T-helper 17 cell (primary cell): ENCODE measurements around the gene WASL. TPM values are rescaled to one million over a fixed set of nuclear protein-coding genes. Genes with fewer than 3 reads are reported as not detected.
"Not testable (repeated sequence)": the region's sequence is repeated elsewhere in the genome, so short reads cannot be mapped to it uniquely, and the experiment has no call there.

Experiments
- ATAC-seq: fragments of 150-1000 bp; cut with Tn5 transposase; 2 replicates; pipeline ENCODE4 v1.10.0; 2021; ENCODE audit warnings: mild to moderate bottlenecking, moderate library complexity
- DNase-seq, 3 donors: peaks; one replicate each; pipeline versions ENCODE4 v3.0.0 to v3.0.0-alpha.2; 2020 to 2021
- H3K9me3 ChIP-seq: one replicate; pipeline ENCODE4 v1.7.0; 2013; ENCODE audit warnings: low read length, mild to moderate bottlenecking; ENCODE audit not compliant: control insufficient read depth, poor library complexity, severe bottlenecking
- H3K27ac Mint-ChIP-seq: one replicate; pipeline ENCODE4 v1.8.0; 2022; ENCODE audit warnings: mild to moderate bottlenecking, moderate library complexity, mixed read lengths
- H3K27me3 Mint-ChIP-seq: one replicate; pipeline ENCODE4 v1.8.0; 2022; ENCODE audit warnings: mixed read lengths
- H3K36me3 Mint-ChIP-seq: one replicate; pipeline ENCODE4 v1.8.0; 2022; ENCODE audit warnings: low read depth, mixed read lengths
- H3K4me1 Mint-ChIP-seq: one replicate; pipeline ENCODE4 v1.8.0; 2022; ENCODE audit warnings: mild to moderate bottlenecking, mixed read lengths
- H3K4me3 Mint-ChIP-seq: one replicate; pipeline ENCODE4 v1.8.0; 2022; ENCODE audit warnings: mild to moderate bottlenecking, moderate library complexity, mixed read lengths
- total RNA-seq, 4 donors: library from RNA in 2 of 4; stranded (reverse) in 2 of 4; gene quantifications; one replicate each; pipeline ENCODE4 v1.2.3 and lab custom pipeline; 2022 to 2026

Gene WASL
- total RNA-seq, 2 donors from 2014 or later: 9.5 to 10.0 TPM

GRCh38 chr7:123738356-123738755 is 10.4 kb downstream of the WASL start:
- ATAC-seq: no peak
- H3K27me3 Mint-ChIP-seq: no peaks in the 10 kb centered on the region

GRCh38 chr7:123737168-123737674 is 11.6 kb downstream of the WASL start:
- H3K36me3 Mint-ChIP-seq, DNase-seq, H3K27ac Mint-ChIP-seq, H3K9me3 ChIP-seq, H3K27me3 Mint-ChIP-seq, ATAC-seq, H3K4me3 Mint-ChIP-seq: not testable (repeated sequence)
- peaks cover 21% of the 10 kb centered on the region for H3K4me1 Mint-ChIP-seq

More at GRCh38 chr7:123738356-123738755, 10.4 kb downstream of the WASL start:
- peaks cover 27% of the 10 kb centered on the region for H3K4me1 Mint-ChIP-seq
- H3K36me3 Mint-ChIP-seq: peaks cover 3% of the 10 kb centered on the region
- DNase-seq: no peak
- no peak overlapping the region for H3K27ac Mint-ChIP-seq
- H3K4me3 Mint-ChIP-seq: no peak overlapping the region
- no peaks in the 10 kb centered on the region for H3K9me3 ChIP-seq

- H3K36me3 Mint-ChIP-seq: peaks cover 3% of the 10 kb centered on the region
- H3K27ac Mint-ChIP-seq: no peak overlapping the region
- no peaks in the 10 kb centered on the region for H3K9me3 ChIP-seq
- peaks cover 23% of the 10 kb centered on the region for H3K4me1 Mint-ChIP-seq
- DNase-seq: no peak
- H3K4me3 Mint-ChIP-seq: no peak overlapping the region
- H3K27me3 Mint-ChIP-seq: no peaks in the 10 kb centered on the region
- ATAC-seq: no peak
Observed at GRCh38 chr7:123735539-123735938, 13.3 kb downstream of the WASL start.

GRCh38 chr7:123734498-123734897 is 14.3 kb downstream of the WASL start:
- no peaks in the 10 kb centered on the region for H3K27me3 Mint-ChIP-seq
- ATAC-seq: no peak
- H3K9me3 ChIP-seq: no peaks in the 10 kb centered on the region
- H3K27ac Mint-ChIP-seq: no peak overlapping the region
- peaks cover 23% of the 10 kb centered on the region for H3K4me1 Mint-ChIP-seq
- peaks cover 3% of the 10 kb centered on the region for H3K36me3 Mint-ChIP-seq
- H3K4me3 Mint-ChIP-seq: no peak overlapping the region
- no peak for DNase-seq

- no peak overlapping the region for H3K4me3 Mint-ChIP-seq
- DNase-seq (no peak), ATAC-seq (no peak)
- no peaks in the 10 kb centered on the region for H3K27me3 Mint-ChIP-seq
- no peak overlapping the region for H3K27ac Mint-ChIP-seq
- H3K9me3 ChIP-seq: no peaks in the 10 kb centered on the region
- H3K4me1 Mint-ChIP-seq: peaks cover 25% of the 10 kb centered on the region
- no peaks in the 10 kb centered on the region for H3K36me3 Mint-ChIP-seq
Observed at GRCh38 chr7:123732413-123733091, 16.3 kb downstream of the WASL start.

GRCh38 chr7:123729218-123729578 is 19.6 kb downstream of the WASL start:
- DNase-seq: no peak
- H3K4me1 Mint-ChIP-seq: peaks cover 30% of the 10 kb centered on the region
- no peak overlapping the region for H3K27ac Mint-ChIP-seq
- peaks cover 2% of the 10 kb centered on the region for H3K36me3 Mint-ChIP-seq
- H3K4me3 Mint-ChIP-seq: no peak overlapping the region
- no peak for ATAC-seq
- H3K9me3 ChIP-seq: no peaks in the 10 kb centered on the region
- H3K27me3 Mint-ChIP-seq: no peaks in the 10 kb centered on the region

- Mint-ChIP-seq H3K27me3 (no peaks in the 10 kb centered on the region), H3K4me3 (no peak overlapping the region), H3K36me3 (peaks cover 2% of the 10 kb centered on the region), H3K4me1 (peaks cover 21% of the 10 kb centered on the region), H3K27ac (peak overlapping the region; percentile 19)
- no peak for DNase-seq
- H3K9me3 ChIP-seq: no peaks in the 10 kb centered on the region
- no peak for ATAC-seq
Observed at GRCh38 chr7:123727071-123727837, 21.5 kb downstream of the WASL start.

- no peak overlapping the region for H3K27ac Mint-ChIP-seq
- peaks cover 15% of the 10 kb centered on the region for H3K4me1 Mint-ChIP-seq
- ATAC-seq: no peak
- no peaks in the 10 kb centered on the region for H3K9me3 ChIP-seq
- DNase-seq: no peak
- H3K36me3 Mint-ChIP-seq: peaks cover 2% of the 10 kb centered on the region
- H3K4me3 Mint-ChIP-seq: no peak overlapping the region
- H3K27me3 Mint-ChIP-seq: no peaks in the 10 kb centered on the region
Observed at GRCh38 chr7:123725586-123726171, 23.1 kb downstream of the WASL start.

- no peak overlapping the region for H3K27ac Mint-ChIP-seq
- H3K9me3 ChIP-seq: no peaks in the 10 kb centered on the region
- no peak for DNase-seq
- H3K27me3 Mint-ChIP-seq: no peaks in the 10 kb centered on the region
- no peak overlapping the region for H3K4me3 Mint-ChIP-seq
- H3K36me3 Mint-ChIP-seq: peaks cover 2% of the 10 kb centered on the region
- peaks cover 19% of the 10 kb centered on the region for H3K4me1 Mint-ChIP-seq
- no peak for ATAC-seq
Observed at GRCh38 chr7:123724817-123725253, 24.0 kb downstream of the WASL start.

GRCh38 chr7:123723913-123724312 is 24.9 kb downstream of the WASL start:
- no peak for ATAC-seq
- H3K4me1 Mint-ChIP-seq: peaks cover 28% of the 10 kb centered on the region

GRCh38 chr7:123720527-123720926 is 28.3 kb downstream of the WASL start:
- not testable (repeated sequence) for H3K36me3 Mint-ChIP-seq, DNase-seq, H3K9me3 ChIP-seq, H3K27ac Mint-ChIP-seq, H3K27me3 Mint-ChIP-seq, ATAC-seq, H3K4me3 Mint-ChIP-seq
- peaks cover 22% of the 10 kb centered on the region for H3K4me1 Mint-ChIP-seq

More at GRCh38 chr7:123723913-123724312, 24.9 kb downstream of the WASL start:
- Mint-ChIP-seq H3K36me3 (peaks cover 2% of the 10 kb centered on the region), H3K27me3 (no peaks in the 10 kb centered on the region), H3K4me3 (no peak overlapping the region), H3K27ac (no peak overlapping the region)
- DNase-seq: no peak
- H3K9me3 ChIP-seq: no peaks in the 10 kb centered on the region

GRCh38 chr7:123719197-123719721 is 29.5 kb downstream of the WASL start:
- H3K27ac Mint-ChIP-seq: no peak overlapping the region
- DNase-seq (no peak), ATAC-seq (no peak)
- H3K27me3 Mint-ChIP-seq: no peaks in the 10 kb centered on the region
- peaks cover 5% of the 10 kb centered on the region for H3K36me3 Mint-ChIP-seq
- H3K4me1 Mint-ChIP-seq: peaks cover 32% of the 10 kb centered on the region
- H3K4me3 Mint-ChIP-seq: no peak overlapping the region
- H3K9me3 ChIP-seq: no peaks in the 10 kb centered on the region

- H3K9me3 ChIP-seq: no peaks in the 10 kb centered on the region
- Mint-ChIP-seq H3K27ac (no peak overlapping the region), H3K36me3 (peaks cover 7% of the 10 kb centered on the region), H3K4me1 (peaks cover 34% of the 10 kb centered on the region), H3K4me3 (no peak overlapping the region), H3K27me3 (no peaks in the 10 kb centered on the region)
- no peak for DNase-seq
- no peak for ATAC-seq
Observed at GRCh38 chr7:123718773-123719172, 30.0 kb downstream of the WASL start.
